Measurements from ENCODE around the gene PCNP.

DNA sequence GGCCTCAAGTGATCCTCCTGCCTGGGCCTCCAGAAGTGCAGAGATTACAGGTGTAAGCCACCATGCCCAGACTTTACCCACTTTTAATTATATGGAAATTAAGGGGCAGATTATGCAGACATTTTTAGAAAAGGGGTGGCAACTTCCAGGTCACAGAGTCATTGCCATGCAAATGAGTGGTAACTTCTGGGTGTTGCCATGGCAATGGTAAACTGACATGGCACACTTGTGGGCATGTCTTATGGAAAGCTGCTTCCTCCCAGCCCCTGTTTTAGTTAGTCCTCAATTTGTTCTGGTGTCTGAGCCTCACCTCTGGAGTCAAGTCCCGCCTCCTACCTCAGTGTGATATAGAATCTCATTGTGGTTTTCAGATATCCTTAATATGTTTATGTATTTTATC is 49.7 kb downstream of the PCNP start:
- TF ChIP-seq, protein P1, sequence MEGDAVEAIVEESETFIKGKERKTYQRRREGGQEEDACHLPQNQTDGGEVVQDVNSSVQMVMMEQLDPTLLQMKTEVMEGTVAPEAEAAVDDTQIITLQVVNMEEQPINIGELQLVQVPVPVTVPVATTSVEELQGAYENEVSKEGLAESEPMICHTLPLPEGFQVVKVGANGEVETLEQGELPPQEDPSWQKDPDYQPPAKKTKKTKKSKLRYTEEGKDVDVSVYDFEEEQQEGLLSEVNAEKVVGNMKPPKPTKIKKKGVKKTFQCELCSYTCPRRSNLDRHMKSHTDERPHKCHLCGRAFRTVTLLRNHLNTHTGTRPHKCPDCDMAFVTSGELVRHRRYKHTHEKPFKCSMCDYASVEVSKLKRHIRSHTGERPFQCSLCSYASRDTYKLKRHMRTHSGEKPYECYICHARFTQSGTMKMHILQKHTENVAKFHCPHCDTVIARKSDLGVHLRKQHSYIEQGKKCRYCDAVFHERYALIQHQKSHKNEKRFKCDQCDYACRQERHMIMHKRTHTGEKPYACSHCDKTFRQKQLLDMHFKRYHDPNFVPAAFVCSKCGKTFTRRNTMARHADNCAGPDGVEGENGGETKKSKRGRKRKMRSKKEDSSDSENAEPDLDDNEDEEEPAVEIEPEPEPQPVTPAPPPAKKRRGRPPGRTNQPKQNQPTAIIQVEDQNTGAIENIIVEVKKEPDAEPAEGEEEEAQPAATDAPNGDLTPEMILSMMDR (IDR thresholded peaks at IDR 0.05): no peak
- TF ChIP-seq POLR2A (IDR thresholded peaks at IDR 0.05): no peak
